Parathyroid adenoma (tissue), 2 donors: ENCODE data around the gene ARHGAP4.

Experiments
- H2AFZ ChIP-seq: fragments of 300-600 bp; sonication (generic); one replicate; pipeline ENCODE4 v1.7.0; 2017; ENCODE audit warnings: antibody characterized with exemption, mild to moderate bottlenecking
- H3K27ac ChIP-seq: fragments of 300-600 bp; sonication (generic); one replicate; pipeline ENCODE4 v1.7.0; 2017
- H3K27me3 ChIP-seq: fragments of 300-600 bp; sonication (generic); one replicate; pipeline ENCODE4 v1.7.0; 2017; ENCODE audit warnings: low read length; ENCODE audit not compliant: control insufficient read depth, insufficient read depth
- H3K36me3 ChIP-seq: fragments of 300-600 bp; sonication (generic); one replicate; pipeline ENCODE4 v1.7.0; 2017; ENCODE audit warnings: low read length; ENCODE audit not compliant: control insufficient read depth, insufficient read depth
- H3K4me1 ChIP-seq: fragments of 300-600 bp; sonication (generic); one replicate; pipeline ENCODE4 v1.7.0; 2017; ENCODE audit warnings: control low read depth
- H3K4me2 ChIP-seq: fragments of 300-600 bp; sonication (generic); one replicate; pipeline ENCODE4 v1.7.0; 2017; ENCODE audit warnings: low read length
- H3K4me3 ChIP-seq: fragments of 300-600 bp; sonication (generic); one replicate; pipeline ENCODE4 v1.7.0; 2017; ENCODE audit warnings: low read depth, low read length
- H3K79me2 ChIP-seq: fragments of 300-600 bp; sonication (generic); one replicate; pipeline ENCODE4 v1.7.0; 2017; ENCODE audit warnings: control low read depth
- H3K9ac ChIP-seq: fragments of 300-600 bp; sonication (generic); one replicate; pipeline ENCODE4 v1.7.0; 2017; ENCODE audit warnings: mild to moderate bottlenecking
- H3K9me3 ChIP-seq: fragments of 300-600 bp; sonication (generic); one replicate; pipeline ENCODE4 v1.7.0; 2017; ENCODE audit warnings: low read length; ENCODE audit not compliant: control insufficient read depth
- CTCF ChIP-seq: fragments of 300-600 bp; sonication (generic); IDR thresholded peaks from one replicate; pipeline ENCODE4 v1.7.0; 2017; ENCODE audit warnings: antibody characterized with exemption, mild to moderate bottlenecking
- donor health status: primary hyperparathyroidism.

ARHGAP4 gene

GRCh38 chrX:153964105-153964504 is 38.0 kb upstream of the ARHGAP4 start:
- Histone ChIP-seq H3K9me3 (no peaks in the 10 kb centered on the region), H3K4me2 (no peak overlapping the region), H3K27me3 (no peaks in the 10 kb centered on the region), H3K27ac (no peak overlapping the region), H2AFZ (no peak overlapping the region), H3K4me3 (no peak overlapping the region), H3K9ac (no peak overlapping the region), H3K4me1 (peaks cover 24% of the 10 kb centered on the region), H3K36me3 (no peaks in the 10 kb centered on the region), H3K79me2 (peaks cover 18% of the 10 kb centered on the region)
- no peak for TF ChIP-seq CTCF

GRCh38 chrX:153963546-153963945 is 37.5 kb upstream of the ARHGAP4 start:
- H3K4me1 ChIP-seq: peaks cover 24% of the 10 kb centered on the region
- no peaks in the 10 kb centered on the region for H3K36me3 ChIP-seq
- H2AFZ ChIP-seq: no peak overlapping the region
- H3K27ac ChIP-seq: no peak overlapping the region
- no peak overlapping the region for H3K4me2 ChIP-seq
- peaks cover 18% of the 10 kb centered on the region for H3K79me2 ChIP-seq
- H3K4me3 ChIP-seq: no peak overlapping the region
- no peak overlapping the region for H3K9ac ChIP-seq
- TF ChIP-seq CTCF: no peak
- no peaks in the 10 kb centered on the region for H3K9me3 ChIP-seq
- no peaks in the 10 kb centered on the region for H3K27me3 ChIP-seq

GRCh38 chrX:153961292-153961691 is 35.2 kb upstream of the ARHGAP4 start:
- no peaks in the 10 kb centered on the region for H3K9me3 ChIP-seq
- TF ChIP-seq CTCF: no peak
- H3K27ac ChIP-seq: no peak overlapping the region
- no peak overlapping the region for H3K4me3 ChIP-seq
- H3K4me1 ChIP-seq: peaks cover 3% of the 10 kb centered on the region
- H3K79me2 ChIP-seq: peaks cover 9% of the 10 kb centered on the region
- no peak overlapping the region for H3K9ac ChIP-seq
- no peaks in the 10 kb centered on the region for H3K27me3 ChIP-seq
- no peak overlapping the region for H2AFZ ChIP-seq
- no peak overlapping the region for H3K4me2 ChIP-seq
- H3K36me3 ChIP-seq: no peaks in the 10 kb centered on the region

GRCh38 chrX:153960786-153961185 is 34.7 kb upstream of the ARHGAP4 start:
- Histone ChIP-seq H3K9me3 (no peaks in the 10 kb centered on the region), H3K9ac (no peak overlapping the region), H3K36me3 (no peaks in the 10 kb centered on the region), H3K27ac (no peak overlapping the region), H3K79me2 (peaks cover 9% of the 10 kb centered on the region), H3K4me2 (no peak overlapping the region), H3K4me3 (no peak overlapping the region), H3K4me1 (no peaks in the 10 kb centered on the region), H2AFZ (no peak overlapping the region), H3K27me3 (no peaks in the 10 kb centered on the region)
- no peak for TF ChIP-seq CTCF

GRCh38 chrX:153960077-153960476 is 34.0 kb upstream of the ARHGAP4 start:
- no peak for TF ChIP-seq CTCF
- H3K4me2 ChIP-seq: no peak overlapping the region
- no peaks in the 10 kb centered on the region for H3K9me3 ChIP-seq
- H3K27ac ChIP-seq: no peak overlapping the region
- peaks cover 5% of the 10 kb centered on the region for H3K79me2 ChIP-seq
- H3K27me3 ChIP-seq: no peaks in the 10 kb centered on the region
- no peak overlapping the region for H2AFZ ChIP-seq
- H3K9ac ChIP-seq: no peak overlapping the region
- no peaks in the 10 kb centered on the region for H3K4me1 ChIP-seq
- H3K36me3 ChIP-seq: no peaks in the 10 kb centered on the region
- H3K4me3 ChIP-seq: no peak overlapping the region
